ENCODE results near the gene ARMH3. TPM values are rescaled to one million over a fixed set of nuclear protein-coding genes. Genes with fewer than 3 reads are reported as not detected.

Gene ARMH3
- total and polyA plus RNA-seq, 10 of the 15 experiments (the other 5 are each of a cell fraction or from before 2014, with no cell fraction given), result 13.0 to 33.0 (median 16.4) TPM

- Histone ChIP-seq H3K4me1 (ENCODE audit: control insufficient read depth, insufficient read depth, low read length) (peaks cover 43% of the 10 kb centered on the region), H2AFZ (ENCODE audit: control insufficient read depth, low read depth, low read length) (no peak overlapping the region), H3K4me2 (ENCODE audit: control insufficient read depth, insufficient read depth) (no peak overlapping the region), H3K79me2 (ENCODE audit: control insufficient read depth, insufficient read depth, low read length) (no peaks in the 10 kb centered on the region), H3K9ac (ENCODE audit: control insufficient read depth, insufficient read depth, low read length) (no peak overlapping the region), H3K27ac (ENCODE audit: control insufficient read depth, insufficient read depth) (no peak overlapping the region), H3K36me3 (ENCODE audit: control insufficient read depth in 2 of 2, insufficient read depth in 2 of 2, low read length in 1 of 2) (no peaks in the 10 kb centered on the region), H3K9me3 (replicated peaks; ENCODE audit: control insufficient read depth, insufficient read depth, low read length) (no peaks in the 10 kb centered on the region), H3K4me3 (no peak overlapping the region), H3K27me3 (replicated peaks in 1 of 2; ENCODE audit: control insufficient read depth in 2 of 2, insufficient read depth in 2 of 2, low read length in 1 of 2) (no peaks in the 10 kb centered on the region), H4K20me1 (ENCODE audit: control insufficient read depth, insufficient read depth) (no peaks in the 10 kb centered on the region)
- BruUV-seq (replicated peaks), result no TSS peak
- POLR2A ChIA-PET, result interaction anchor here (1.3 to 1.6 kb wide), 3 partner anchors 9 to 77 kb away, joined by 3 to 4 read pairs (median 4); no protein-coding TSS in a partner anchor
- FAIRE-seq (no peak), DNase-seq (ENCODE audit: low read depth, low spot score) (no peak), ATAC-seq (no peak)
- 68% methylated on average over 4 of the region's 4 CpGs for WGBS (ENCODE audit: insufficient coverage, insufficient replicate concordance, low lambda C conversion rate, missing lambda C conversion rate)
- intact Hi-C loops (cut with micrococcal nuclease; ENCODE audit: unreplicated experiment) (no loop called here), in situ Hi-C loops (cut with MboI) (no loop called here)
- SMC1A ChIA-PET (ENCODE audit: uncharacterized antibody, unreplicated experiment), result interaction anchor here (1.5 to 9.0 kb wide), 8 partner anchors 10 to 116 kb away, joined by 3 to 408 read pairs (median 18); no protein-coding TSS in a partner anchor
- CTCF ChIA-PET, result interaction anchor here (0.7 to 11.7 kb wide), 11 partner anchors 10 to 180 kb away, joined by 3 to 543 read pairs (median 4); no protein-coding TSS in a partner anchor
- RAD21 ChIA-PET (ENCODE audit: unreplicated experiment), result interaction anchor here (0.9 to 3.1 kb wide), 10 partner anchors 9 to 175 kb away, joined by 3 to 21 read pairs (median 6); no protein-coding TSS in a partner anchor
- no peak for TF ChIP-seq RELB (IDR thresholded peaks at IDR 0.05; ENCODE audit: low read depth)
- TF ChIP-seq SMAD1 (IDR thresholded peaks at IDR 0.05; ENCODE audit: low read depth, partially characterized antibody), result no peak
- no peak for TF ChIP-seq SP1 (IDR thresholded peaks at IDR 0.05; ENCODE audit: low read depth, low read length)
- TF ChIP-seq MYB (IDR thresholded peaks at IDR 0.05; ENCODE audit: borderline replicate concordance, low read depth, low read length), result no peak
- TF ChIP-seq RB1 (IDR thresholded peaks at IDR 0.05; ENCODE audit: borderline replicate concordance), result no peak
- TF ChIP-seq CHD4 (IDR thresholded peaks at IDR 0.05), result no peak
- no peak for TF ChIP-seq BACH1 (IDR thresholded peaks at IDR 0.05; ENCODE audit: borderline replicate concordance)
- TF ChIP-seq STAT3 (IDR thresholded peaks at IDR 0.05; ENCODE audit: low read depth, low read length), result no peak
- no peak for TF ChIP-seq IRF5 (IDR thresholded peaks at IDR 0.05; ENCODE audit: borderline replicate concordance)
- no peak for TF ChIP-seq ZNF592 (IDR thresholded peaks at IDR 0.05)
- TF ChIP-seq MTA3 (IDR thresholded peaks at IDR 0.05; ENCODE audit: borderline replicate concordance, low read length), result no peak
- TF ChIP-seq CBX5 (IDR thresholded peaks at IDR 0.05; ENCODE audit: low read depth), result no peak
- no peak for TF ChIP-seq E2F4 (IDR thresholded peaks at IDR 0.05; ENCODE audit: low read depth, low read length)
- TF ChIP-seq IRF4 (IDR thresholded peaks at IDR 0.05; ENCODE audit: low read depth, low read length), result no peak
- TF ChIP-seq CHD2 (IDR thresholded peaks at IDR 0.05; ENCODE audit: borderline replicate concordance, low read depth, low read length), result no peak
- no peak for TF ChIP-seq SUZ12 (IDR thresholded peaks at IDR 0.05; ENCODE audit: unreplicated experiment)
Observed at GRCh38 chr10:101892782-101893391, 163.1 kb downstream of the ARMH3 start.
